ENCODE data around the gene MAPKAP1.

Gene MAPKAP1

GRCh38 chr9:125690679-125691078 lies 16.3 kb downstream of the MAPKAP1 start:
- no peak overlapping the region for H2BK120ac ChIP-seq (ENCODE audit: low read depth, low read length)
- no peak overlapping the region for H3K4me2 ChIP-seq (ENCODE audit: low read length)
- no peak overlapping the region for H3K9ac ChIP-seq (ENCODE audit: low read length)
- no peaks in the 10 kb centered on the region for H3K4me1 ChIP-seq (ENCODE audit: control insufficient read depth, low read depth, low read length)
- peaks cover 14% of the 10 kb centered on the region for H3K79me2 ChIP-seq (ENCODE audit: control insufficient read depth, insufficient read depth, low read length)
- H3K4ac ChIP-seq (ENCODE audit: low read depth, low read length), result no peak overlapping the region
- H2BK15ac ChIP-seq (replicated peaks; ENCODE audit: low read depth), result no peak overlapping the region
- H3K36me3 ChIP-seq (ENCODE audit: control insufficient read depth, insufficient read depth, low read length), result no peaks in the 10 kb centered on the region
- H3K79me1 ChIP-seq (ENCODE audit: low read length), result peaks cover 3% of the 10 kb centered on the region
- no peak overlapping the region for H2AK5ac ChIP-seq (ENCODE audit: low read length)
- H3K27ac ChIP-seq (ENCODE audit: low read depth, low read length), result no peak overlapping the region
- no peak overlapping the region for H3K23ac ChIP-seq (ENCODE audit: low read length)
- no peak overlapping the region for H4K8ac ChIP-seq (ENCODE audit: low read depth, low read length)
- no peak overlapping the region for H3K4me3 ChIP-seq (ENCODE audit: low read length)
- H3K18ac ChIP-seq (ENCODE audit: low read length), result no peak overlapping the region
- H3K27me3 ChIP-seq (ENCODE audit: insufficient read depth, low read length, poor library complexity), result no peaks in the 10 kb centered on the region
- H4K5ac ChIP-seq (ENCODE audit: low read length), result no peak overlapping the region
- WGBS (ENCODE audit: extremely low coverage, insufficient coverage, low lambda C conversion rate), result no CpG with 5 or more reads among the region's 10 CpGs
- H3K56ac ChIP-seq (ENCODE audit: low read length), result no peak overlapping the region
- no peak for DNase-seq
- no peak overlapping the region for H2BK5ac ChIP-seq (ENCODE audit: low read length)

GRCh38 chr9:125687163-125687863 lies 19.7 kb downstream of the MAPKAP1 start:
- Histone ChIP-seq H2AK5ac (ENCODE audit: low read length) (no peak overlapping the region), H2BK15ac (replicated peaks; ENCODE audit: low read depth) (no peak overlapping the region), H4K5ac (ENCODE audit: low read length) (no peak overlapping the region), H3K4me1 (ENCODE audit: control insufficient read depth, low read depth, low read length) (no peaks in the 10 kb centered on the region), H3K4ac (ENCODE audit: low read depth, low read length) (no peak overlapping the region), H3K79me1 (ENCODE audit: low read length) (peaks cover 5% of the 10 kb centered on the region), H3K27ac (ENCODE audit: low read depth, low read length) (no peak overlapping the region), H3K4me2 (ENCODE audit: low read length) (no peak overlapping the region), H3K4me3 (ENCODE audit: low read length) (no peak overlapping the region), H3K18ac (ENCODE audit: low read length) (no peak overlapping the region), H2BK120ac (ENCODE audit: low read depth, low read length) (no peak overlapping the region), H3K79me2 (ENCODE audit: control insufficient read depth, insufficient read depth, low read length) (peaks cover 14% of the 10 kb centered on the region), H3K56ac (ENCODE audit: low read length) (no peak overlapping the region), H3K9ac (ENCODE audit: low read length) (no peak overlapping the region), H3K23ac (ENCODE audit: low read length) (no peak overlapping the region), H3K36me3 (ENCODE audit: control insufficient read depth, insufficient read depth, low read length) (no peaks in the 10 kb centered on the region), H4K8ac (ENCODE audit: low read depth, low read length) (no peak overlapping the region), H2BK5ac (ENCODE audit: low read length) (no peak overlapping the region), H3K27me3 (ENCODE audit: insufficient read depth, low read length, poor library complexity) (no peaks in the 10 kb centered on the region)
- DNase-seq, result no peak
- WGBS (ENCODE audit: extremely low coverage, insufficient coverage, low lambda C conversion rate), result no CpG with 5 or more reads among the region's 4 CpGs

- H3K9ac ChIP-seq (ENCODE audit: low read length), result no peak overlapping the region
- no peak overlapping the region for H3K56ac ChIP-seq (ENCODE audit: low read length)
- no peaks in the 10 kb centered on the region for H3K27me3 ChIP-seq (ENCODE audit: insufficient read depth, low read length, poor library complexity)
- no peak overlapping the region for H3K4me2 ChIP-seq (ENCODE audit: low read length)
- H3K36me3 ChIP-seq (ENCODE audit: control insufficient read depth, insufficient read depth, low read length), result no peaks in the 10 kb centered on the region
- no peak overlapping the region for H3K18ac ChIP-seq (ENCODE audit: low read length)
- peaks cover 5% of the 10 kb centered on the region for H3K79me1 ChIP-seq (ENCODE audit: low read length)
- no peaks in the 10 kb centered on the region for H3K4me1 ChIP-seq (ENCODE audit: control insufficient read depth, low read depth, low read length)
- peak; percentile 71 for DNase-seq
- peaks cover 7% of the 10 kb centered on the region for H3K79me2 ChIP-seq (ENCODE audit: control insufficient read depth, insufficient read depth, low read length)
- peak overlapping the region; percentile 31 for H3K23ac ChIP-seq (ENCODE audit: low read length)
- no peak overlapping the region for H2AK5ac ChIP-seq (ENCODE audit: low read length)
- H4K8ac ChIP-seq (ENCODE audit: low read depth, low read length), result no peak overlapping the region
- H2BK120ac ChIP-seq (ENCODE audit: low read depth, low read length), result no peak overlapping the region
- no peak overlapping the region for H3K4ac ChIP-seq (ENCODE audit: low read depth, low read length)
- no CpG with 5 or more reads among the region's 3 CpGs for WGBS (ENCODE audit: extremely low coverage, insufficient coverage, low lambda C conversion rate)
- H4K5ac ChIP-seq (ENCODE audit: low read length), result no peak overlapping the region
- no peak overlapping the region for H2BK15ac ChIP-seq (replicated peaks; ENCODE audit: low read depth)
- no peak overlapping the region for H2BK5ac ChIP-seq (ENCODE audit: low read length)
- H3K27ac ChIP-seq (ENCODE audit: low read depth, low read length), result no peak overlapping the region
- H3K4me3 ChIP-seq (ENCODE audit: low read length), result no peak overlapping the region
Observed at GRCh38 chr9:125685167-125685566, 21.8 kb downstream of the MAPKAP1 start.

- H2AK5ac ChIP-seq (ENCODE audit: low read length), result no peak overlapping the region
- H3K27me3 ChIP-seq (ENCODE audit: insufficient read depth, low read length, poor library complexity), result no peaks in the 10 kb centered on the region
- no peak overlapping the region for H2BK5ac ChIP-seq (ENCODE audit: low read length)
- no peak overlapping the region for H3K4me2 ChIP-seq (ENCODE audit: low read length)
- no peak overlapping the region for H3K4me3 ChIP-seq (ENCODE audit: low read length)
- H2BK120ac ChIP-seq (ENCODE audit: low read depth, low read length), result no peak overlapping the region
- no peak overlapping the region for H4K8ac ChIP-seq (ENCODE audit: low read depth, low read length)
- H3K23ac ChIP-seq (ENCODE audit: low read length), result no peak overlapping the region
- no peaks in the 10 kb centered on the region for H3K79me2 ChIP-seq (ENCODE audit: control insufficient read depth, insufficient read depth, low read length)
- H3K9ac ChIP-seq (ENCODE audit: low read length), result no peak overlapping the region
- H2BK15ac ChIP-seq (replicated peaks; ENCODE audit: low read depth), result no peak overlapping the region
- no peaks in the 10 kb centered on the region for H3K4me1 ChIP-seq (ENCODE audit: control insufficient read depth, low read depth, low read length)
- H3K79me1 ChIP-seq (ENCODE audit: low read length), result peaks cover 2% of the 10 kb centered on the region
- H3K4ac ChIP-seq (ENCODE audit: low read depth, low read length), result no peak overlapping the region
- no peaks in the 10 kb centered on the region for H3K36me3 ChIP-seq (ENCODE audit: control insufficient read depth, insufficient read depth, low read length)
- H3K27ac ChIP-seq (ENCODE audit: low read depth, low read length), result no peak overlapping the region
- H3K56ac ChIP-seq (ENCODE audit: low read length), result no peak overlapping the region
- WGBS (ENCODE audit: extremely low coverage, insufficient coverage, low lambda C conversion rate), result no CpG with 5 or more reads among the region's 3 CpGs
- H4K5ac ChIP-seq (ENCODE audit: low read length), result no peak overlapping the region
- DNase-seq, result no peak
- H3K18ac ChIP-seq (ENCODE audit: low read length), result no peak overlapping the region
Observed at GRCh38 chr9:125683486-125683885, 23.5 kb downstream of the MAPKAP1 start.

GRCh38 chr9:125682340-125682739 lies 24.7 kb downstream of the MAPKAP1 start:
- no peak overlapping the region for H4K8ac ChIP-seq (ENCODE audit: low read depth, low read length)
- no peak overlapping the region for H3K4me3 ChIP-seq (ENCODE audit: low read length)
- no peak overlapping the region for H3K23ac ChIP-seq (ENCODE audit: low read length)
- no peak overlapping the region for H3K9ac ChIP-seq (ENCODE audit: low read length)
- H3K4me1 ChIP-seq (ENCODE audit: control insufficient read depth, low read depth, low read length), result no peaks in the 10 kb centered on the region
- H4K5ac ChIP-seq (ENCODE audit: low read length), result no peak overlapping the region
- no peaks in the 10 kb centered on the region for H3K79me2 ChIP-seq (ENCODE audit: control insufficient read depth, insufficient read depth, low read length)
- no peak overlapping the region for H3K4me2 ChIP-seq (ENCODE audit: low read length)
- H2BK5ac ChIP-seq (ENCODE audit: low read length), result no peak overlapping the region
- H3K56ac ChIP-seq (ENCODE audit: low read length), result no peak overlapping the region
- H3K4ac ChIP-seq (ENCODE audit: low read depth, low read length), result no peak overlapping the region
- H2BK120ac ChIP-seq (ENCODE audit: low read depth, low read length), result no peak overlapping the region
- peaks cover 2% of the 10 kb centered on the region for H3K79me1 ChIP-seq (ENCODE audit: low read length)
- no peaks in the 10 kb centered on the region for H3K27me3 ChIP-seq (ENCODE audit: insufficient read depth, low read length, poor library complexity)
- no CpG with 5 or more reads among the region's 2 CpGs for WGBS (ENCODE audit: extremely low coverage, insufficient coverage, low lambda C conversion rate)
- no peak overlapping the region for H3K27ac ChIP-seq (ENCODE audit: low read depth, low read length)
- H3K36me3 ChIP-seq (ENCODE audit: control insufficient read depth, insufficient read depth, low read length), result no peaks in the 10 kb centered on the region
- no peak for DNase-seq
- H3K18ac ChIP-seq (ENCODE audit: low read length), result no peak overlapping the region
- H2AK5ac ChIP-seq (ENCODE audit: low read length), result no peak overlapping the region
- no peak overlapping the region for H2BK15ac ChIP-seq (replicated peaks; ENCODE audit: low read depth)

- H3K9ac ChIP-seq (ENCODE audit: low read length), result no peak overlapping the region
- no peak overlapping the region for H4K8ac ChIP-seq (ENCODE audit: low read depth, low read length)
- WGBS (ENCODE audit: extremely low coverage, insufficient coverage, low lambda C conversion rate), result no CpG with 5 or more reads among the region's 5 CpGs
- no peak overlapping the region for H3K4me2 ChIP-seq (ENCODE audit: low read length)
- no peak overlapping the region for H3K4ac ChIP-seq (ENCODE audit: low read depth, low read length)
- H3K18ac ChIP-seq (ENCODE audit: low read length), result no peak overlapping the region
- H2BK15ac ChIP-seq (replicated peaks; ENCODE audit: low read depth), result no peak overlapping the region
- H2BK120ac ChIP-seq (ENCODE audit: low read depth, low read length), result no peak overlapping the region
- no peaks in the 10 kb centered on the region for H3K4me1 ChIP-seq (ENCODE audit: control insufficient read depth, low read depth, low read length)
- H2AK5ac ChIP-seq (ENCODE audit: low read length), result no peak overlapping the region
- H3K56ac ChIP-seq (ENCODE audit: low read length), result no peak overlapping the region
- no peaks in the 10 kb centered on the region for H3K36me3 ChIP-seq (ENCODE audit: control insufficient read depth, insufficient read depth, low read length)
- no peaks in the 10 kb centered on the region for H3K79me2 ChIP-seq (ENCODE audit: control insufficient read depth, insufficient read depth, low read length)
- H3K27ac ChIP-seq (ENCODE audit: low read depth, low read length), result no peak overlapping the region
- H3K23ac ChIP-seq (ENCODE audit: low read length), result no peak overlapping the region
- peaks cover 2% of the 10 kb centered on the region for H3K79me1 ChIP-seq (ENCODE audit: low read length)
- no peaks in the 10 kb centered on the region for H3K27me3 ChIP-seq (ENCODE audit: insufficient read depth, low read length, poor library complexity)
- DNase-seq, result no peak
- H3K4me3 ChIP-seq (ENCODE audit: low read length), result no peak overlapping the region
- H2BK5ac ChIP-seq (ENCODE audit: low read length), result no peak overlapping the region
- H4K5ac ChIP-seq (ENCODE audit: low read length), result no peak overlapping the region
Observed at GRCh38 chr9:125681657-125682056, 25.4 kb downstream of the MAPKAP1 start.
